ENCODE results near the gene TDRD10.
"Not testable (repeated sequence)": the region's sequence is repeated elsewhere in the genome, so short reads cannot be mapped to it uniquely, and the experiment has no call there.

The TDRD10 gene

DNA sequence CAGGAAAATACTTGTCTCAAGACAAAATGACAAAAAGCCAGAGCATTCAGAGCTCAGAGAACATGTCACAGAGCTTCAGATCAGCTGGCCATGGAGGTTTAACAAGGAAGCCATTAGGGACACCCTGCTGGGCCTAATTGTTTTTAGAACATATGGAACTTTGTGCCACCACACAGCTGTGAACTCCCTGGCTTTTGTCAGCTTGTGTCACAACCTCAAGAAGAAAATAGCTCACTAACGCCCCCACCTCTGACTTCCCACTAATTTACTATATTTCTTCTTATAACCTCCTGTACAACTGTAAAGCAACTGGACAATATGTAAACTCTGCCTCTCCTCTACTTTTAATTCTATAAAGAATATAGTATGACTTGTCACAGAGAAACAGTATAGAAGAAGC, 21.0 kb upstream of the TDRD10 start:
- no peak for TF ChIP-seq SUZ12 (IDR thresholded peaks at IDR 0.05; ENCODE audit: extremely low read depth, insufficient read depth, insufficient read length)
- TF ChIP-seq ZNF274 (IDR thresholded peaks at IDR 0.05; ENCODE audit: low read depth, low read length) = no peak
- no peak for TF ChIP-seq YY1 (IDR thresholded peaks at IDR 0.05; ENCODE audit: insufficient read depth, insufficient read length)
- H3K4me1 ChIP-seq (ENCODE audit: insufficient read depth, insufficient read length) = peaks cover 7% of the 10 kb centered on the region
- H3K4me3 ChIP-seq (ENCODE audit: insufficient read length, low read depth) = no peak overlapping the region
- H3K9me3 ChIP-seq (ENCODE audit: insufficient read depth, low read length) = no peaks in the 10 kb centered on the region
- no peak overlapping the region for H3K9ac ChIP-seq (ENCODE audit: insufficient read length, low read depth)
- DNase-seq (ENCODE audit: low read depth, low spot score) = no peak
- H3K36me3 ChIP-seq (ENCODE audit: insufficient read depth, insufficient read length, low read length) = peaks cover 12% of the 10 kb centered on the region
- no peaks in the 10 kb centered on the region for H3K27me3 ChIP-seq (ENCODE audit: insufficient read depth, insufficient read length)

DNA sequence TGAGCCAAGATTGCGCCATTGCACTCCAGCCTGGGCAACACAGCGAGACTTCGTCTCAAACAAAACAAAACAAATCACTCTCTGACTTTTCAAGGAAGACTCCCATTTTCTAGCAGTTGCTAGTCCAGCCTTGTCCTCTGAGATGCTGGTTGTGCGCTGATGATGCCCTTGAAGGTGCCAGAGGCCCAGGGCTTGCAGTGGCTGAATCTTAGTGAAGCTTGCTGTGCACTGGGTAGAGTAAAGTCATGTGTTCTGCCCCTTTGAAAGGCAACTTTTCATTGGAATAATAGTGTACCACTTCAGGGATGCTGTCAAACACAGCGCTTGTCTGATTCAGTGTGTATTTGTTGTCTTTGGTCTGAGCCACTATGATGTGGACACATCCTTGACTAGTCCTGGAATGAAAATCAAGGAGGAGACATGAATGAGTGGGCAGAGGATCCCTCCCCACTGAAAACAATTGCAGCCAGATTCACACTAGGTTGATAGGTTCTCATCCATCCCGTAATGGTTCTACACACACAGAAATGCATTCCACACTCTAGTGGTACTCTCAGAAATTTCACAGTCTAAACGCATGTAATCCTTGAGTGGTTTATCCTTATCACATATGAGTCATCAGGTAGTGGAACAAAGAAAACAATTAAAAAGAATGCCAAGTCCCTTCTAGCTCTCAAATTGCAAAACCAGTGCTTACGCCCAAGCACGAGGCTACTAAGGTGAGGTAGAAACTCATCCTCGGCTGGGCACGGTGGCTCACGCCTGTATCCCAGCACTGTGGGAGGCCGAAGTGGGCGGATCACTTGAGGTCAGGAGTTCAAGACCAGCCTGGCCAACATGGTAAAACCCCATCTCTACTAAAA, 17.8 kb upstream of the TDRD10 start:
- Histone ChIP-seq H3K9ac (ENCODE audit: insufficient read length, low read depth) (no peak overlapping the region), H3K27me3 (ENCODE audit: insufficient read depth, insufficient read length) (no peaks in the 10 kb centered on the region), H3K36me3 (ENCODE audit: insufficient read depth, insufficient read length, low read length) (peaks cover 14% of the 10 kb centered on the region), H3K4me3 (ENCODE audit: insufficient read length, low read depth) (no peak overlapping the region), H3K9me3 (ENCODE audit: insufficient read depth, low read length) (no peaks in the 10 kb centered on the region), H3K4me1 (ENCODE audit: insufficient read depth, insufficient read length) (peaks cover 7% of the 10 kb centered on the region)
- TF ChIP-seq SUZ12 (IDR thresholded peaks at IDR 0.05; ENCODE audit: extremely low read depth, insufficient read depth, insufficient read length) (no peak), YY1 (IDR thresholded peaks at IDR 0.05; ENCODE audit: insufficient read depth, insufficient read length) (no peak), ZNF274 (IDR thresholded peaks at IDR 0.05; ENCODE audit: low read depth, low read length) (no peak)
- DNase-seq (ENCODE audit: low read depth, low spot score) = no peak

- DNase-seq (ENCODE audit: low read depth, low spot score) = no peak
- TF ChIP-seq YY1 (IDR thresholded peaks at IDR 0.05; ENCODE audit: insufficient read depth, insufficient read length) (no peak), SUZ12 (IDR thresholded peaks at IDR 0.05; ENCODE audit: extremely low read depth, insufficient read depth, insufficient read length) (no peak), ZNF274 (IDR thresholded peaks at IDR 0.05; ENCODE audit: low read depth, low read length) (no peak)
- H3K9me3 ChIP-seq (ENCODE audit: insufficient read depth, low read length) = no peaks in the 10 kb centered on the region
These were observed 16.9 kb upstream of the TDRD10 start for GRCh38 chr1:154485106-154485505.

GRCh38 chr1:154485910-154486496, 16.0 kb upstream of the TDRD10 start:
- no peak overlapping the region for H3K4me3 ChIP-seq (ENCODE audit: insufficient read length, low read depth)
- peaks cover 14% of the 10 kb centered on the region for H3K36me3 ChIP-seq (ENCODE audit: insufficient read depth, insufficient read length, low read length)
- TF ChIP-seq SUZ12 (IDR thresholded peaks at IDR 0.05; ENCODE audit: extremely low read depth, insufficient read depth, insufficient read length) (no peak), ZNF274 (IDR thresholded peaks at IDR 0.05; ENCODE audit: low read depth, low read length) (no peak), YY1 (IDR thresholded peaks at IDR 0.05; ENCODE audit: insufficient read depth, insufficient read length) (no peak)
- no peak for DNase-seq (ENCODE audit: low read depth, low spot score)
- H3K4me1 ChIP-seq (ENCODE audit: insufficient read depth, insufficient read length) = peaks cover 2% of the 10 kb centered on the region
- no peaks in the 10 kb centered on the region for H3K9me3 ChIP-seq (ENCODE audit: insufficient read depth, low read length)
- H3K27me3 ChIP-seq (ENCODE audit: insufficient read depth, insufficient read length) = no peaks in the 10 kb centered on the region
- no peak overlapping the region for H3K9ac ChIP-seq (ENCODE audit: insufficient read length, low read depth)

More at GRCh38 chr1:154485106-154485505, 16.9 kb upstream of the TDRD10 start:
- H3K27me3 ChIP-seq (ENCODE audit: insufficient read depth, insufficient read length) = no peaks in the 10 kb centered on the region
- H3K4me3 ChIP-seq (ENCODE audit: insufficient read length, low read depth) = no peak overlapping the region
- peaks cover 4% of the 10 kb centered on the region for H3K4me1 ChIP-seq (ENCODE audit: insufficient read depth, insufficient read length)
- H3K9ac ChIP-seq (ENCODE audit: insufficient read length, low read depth) = no peak overlapping the region
- peaks cover 14% of the 10 kb centered on the region for H3K36me3 ChIP-seq (ENCODE audit: insufficient read depth, insufficient read length, low read length)

DNA sequence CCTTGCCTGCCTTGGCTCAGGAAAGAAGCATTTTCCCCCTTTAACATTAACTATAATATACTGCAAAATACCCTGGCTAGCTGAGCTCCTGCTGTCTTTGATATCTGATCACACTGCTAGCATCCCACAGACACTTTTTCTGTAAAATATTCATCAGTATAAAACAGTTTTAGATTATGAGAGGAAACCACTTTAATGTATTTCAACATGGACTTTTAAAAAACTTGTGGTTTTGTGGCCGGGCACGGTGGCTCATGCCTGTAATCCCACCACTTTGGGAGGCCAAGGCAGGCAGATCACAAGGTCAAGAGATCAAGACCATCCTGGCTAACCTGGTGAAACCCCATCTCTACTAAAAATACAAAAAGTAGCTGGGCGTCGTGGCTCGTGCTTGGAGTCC, 15.3 kb upstream of the TDRD10 start:
- H3K9ac ChIP-seq (ENCODE audit: insufficient read length, low read depth); H3K9me3 ChIP-seq (ENCODE audit: insufficient read depth, low read length); H3K4me3 ChIP-seq (ENCODE audit: insufficient read length, low read depth); H3K4me1 ChIP-seq (ENCODE audit: insufficient read depth, insufficient read length); DNase-seq (ENCODE audit: low read depth, low spot score); H3K27me3 ChIP-seq (ENCODE audit: insufficient read depth, insufficient read length): not testable (repeated sequence)
- H3K36me3 ChIP-seq (ENCODE audit: insufficient read depth, insufficient read length, low read length) = peaks cover 14% of the 10 kb centered on the region

DNA sequence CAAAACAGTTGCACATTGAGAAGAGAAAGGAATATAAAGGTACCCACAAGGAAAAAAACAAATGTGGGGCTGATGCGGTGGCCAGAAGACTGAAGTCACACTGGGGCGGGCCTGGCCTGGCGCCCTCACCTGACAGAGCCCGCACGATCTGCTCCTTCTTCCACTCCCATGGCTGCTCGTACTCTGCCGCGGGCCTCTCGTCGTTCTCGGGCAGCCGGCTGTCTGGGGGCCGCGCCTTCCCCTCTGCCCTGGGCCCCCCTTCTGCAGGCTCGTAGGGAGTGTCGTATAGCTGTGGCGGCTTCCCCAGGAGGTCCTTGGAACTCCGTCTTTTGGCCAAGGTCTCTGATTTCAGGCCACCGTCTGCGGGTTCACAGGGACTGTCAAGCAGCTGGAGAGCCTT, 13.1 kb upstream of the TDRD10 start:
- DNase-seq (ENCODE audit: low read depth, low spot score) = no peak
- H3K36me3 ChIP-seq (ENCODE audit: insufficient read depth, insufficient read length, low read length) = peaks cover 11% of the 10 kb centered on the region
- H3K9me3 ChIP-seq (ENCODE audit: insufficient read depth, low read length) = no peaks in the 10 kb centered on the region
- H3K4me3 ChIP-seq (ENCODE audit: insufficient read length, low read depth) = no peak overlapping the region
- H3K27me3 ChIP-seq (ENCODE audit: insufficient read depth, insufficient read length) = no peaks in the 10 kb centered on the region
- H3K9ac ChIP-seq (ENCODE audit: insufficient read length, low read depth) = no peak overlapping the region
- TF ChIP-seq YY1 (IDR thresholded peaks at IDR 0.05; ENCODE audit: insufficient read depth, insufficient read length) (no peak), ZNF274 (IDR thresholded peaks at IDR 0.05; ENCODE audit: low read depth, low read length) (no peak), SUZ12 (IDR thresholded peaks at IDR 0.05; ENCODE audit: extremely low read depth, insufficient read depth, insufficient read length) (no peak)
- H3K4me1 ChIP-seq (ENCODE audit: insufficient read depth, insufficient read length) = peaks cover 2% of the 10 kb centered on the region

GRCh38 chr1:154489695-154490274, 12.2 kb upstream of the TDRD10 start:
- Histone ChIP-seq H3K9ac (ENCODE audit: insufficient read length, low read depth) (no peak overlapping the region), H3K36me3 (ENCODE audit: insufficient read depth, insufficient read length, low read length) (peaks cover 7% of the 10 kb centered on the region), H3K4me1 (ENCODE audit: insufficient read depth, insufficient read length) (peaks cover 2% of the 10 kb centered on the region), H3K4me3 (ENCODE audit: insufficient read length, low read depth) (no peak overlapping the region), H3K9me3 (ENCODE audit: insufficient read depth, low read length) (no peaks in the 10 kb centered on the region), H3K27me3 (ENCODE audit: insufficient read depth, insufficient read length) (no peaks in the 10 kb centered on the region)
- no peak for DNase-seq (ENCODE audit: low read depth, low spot score)
- TF ChIP-seq SUZ12 (IDR thresholded peaks at IDR 0.05; ENCODE audit: extremely low read depth, insufficient read depth, insufficient read length) = no peak
- TF ChIP-seq YY1 (IDR thresholded peaks at IDR 0.05; ENCODE audit: insufficient read depth, insufficient read length) = no peak
- no peak for TF ChIP-seq ZNF274 (IDR thresholded peaks at IDR 0.05; ENCODE audit: low read depth, low read length)
